SK-N-SH treated with all-trans-retinoic acid at 6 μM for 48 hours (cell line): ENCODE data around the gene HMOX1.

Experiments
- BACH2 ChIP-seq: fragments of 250-450 bp; sonication (Bioruptor Pico); IDR thresholded peaks from 2 replicates; pipeline ENCODE4 v1.9.0; 2021; ENCODE audit warnings: mild to moderate bottlenecking, borderline replicate concordance
- CREB5 ChIP-seq: fragments of 250-450 bp; sonication (Bioruptor Pico); IDR thresholded peaks from 2 replicates; pipeline ENCODE4 v1.5.1; 2020; ENCODE audit warnings: low read depth, mild to moderate bottlenecking, moderate library complexity
- CSRNP3 ChIP-seq: fragments of 250-450 bp; sonication (Bioruptor Pico); IDR thresholded peaks from 2 replicates; pipeline ENCODE4 v1.5.1; 2021; ENCODE audit warnings: mild to moderate bottlenecking, moderate library complexity
- GLIS3 ChIP-seq: fragments of 250-450 bp; sonication (Bioruptor Pico); IDR thresholded peaks from 2 replicates; pipeline ENCODE4 v1.5.0; 2020; ENCODE audit warnings: mild to moderate bottlenecking, moderate library complexity
- ISL1 ChIP-seq: fragments of 250-450 bp; sonication (Bioruptor Pico); IDR thresholded peaks from 2 replicates; pipeline ENCODE4 v2.1.2; 2022; ENCODE audit warnings: mild to moderate bottlenecking, moderate library complexity
- PATZ1 ChIP-seq: fragments of 250-450 bp; sonication (Bioruptor Pico); IDR thresholded peaks from 2 replicates; pipeline ENCODE4 v1.8.0; 2020; ENCODE audit warnings: mild to moderate bottlenecking, moderate library complexity, borderline replicate concordance
- PPARA ChIP-seq: fragments of 250-450 bp; sonication (Bioruptor Pico); IDR thresholded peaks from 2 replicates; pipeline ENCODE4 v1.5.0; 2020; ENCODE audit warnings: mild to moderate bottlenecking, borderline replicate concordance
- RARB ChIP-seq: fragments of 250-450 bp; sonication (Bioruptor Pico); IDR thresholded peaks from 2 replicates; pipeline ENCODE4 v1.8.0; 2021; ENCODE audit warnings: mild to moderate bottlenecking, moderate library complexity
- TCF4 ChIP-seq: fragments of 250-450 bp; sonication (Bioruptor Pico); IDR thresholded peaks from 2 replicates; pipeline ENCODE4 v1.8.0; 2021; ENCODE audit warnings: mild to moderate bottlenecking, moderate library complexity, borderline replicate concordance
- TOX ChIP-seq: fragments of 250-450 bp; sonication (Bioruptor Pico); IDR thresholded peaks from 2 replicates; pipeline ENCODE4 v1.8.0; 2021; ENCODE audit warnings: mild to moderate bottlenecking, moderate library complexity, borderline replicate concordance
- ZC3H10 ChIP-seq: fragments of 250-450 bp; sonication (Bioruptor Pico); IDR thresholded peaks from 2 replicates; pipeline ENCODE4 v1.5.1; 2021; ENCODE audit warnings: mild to moderate bottlenecking, moderate library complexity
- ZFP30 ChIP-seq: fragments of 450-650 bp; formaldehyde crosslinking; IDR thresholded peaks from 2 replicates; pipeline ENCODE4 v1.5.0; 2022; ENCODE audit warnings: mild to moderate bottlenecking, moderate library complexity
- ZNF70 ChIP-seq: fragments of 450-650 bp; formaldehyde crosslinking; IDR thresholded peaks from 2 replicates; pipeline ENCODE4 v1.5.0; 2020; ENCODE audit warnings: mild to moderate bottlenecking, moderate library complexity
- ZNF8 ChIP-seq: fragments of 450-650 bp; formaldehyde crosslinking; IDR thresholded peaks from 2 replicates; pipeline ENCODE4 v1.5.0; 2020; ENCODE audit warnings: mild to moderate bottlenecking, moderate library complexity

GRCh38 chr22:35383679-35384071, 2.8 kb downstream of the HMOX1 start:
- TF ChIP-seq ZNF8 (CRISPR knock-in tag) (no peak), CSRNP3 (no peak), PATZ1 (CRISPR knock-in tag) (no peak), TCF4 (CRISPR knock-in tag) (no peak), PPARA (CRISPR knock-in tag) (no peak), BACH2 (no peak), ZFP30 (CRISPR knock-in tag) (no peak), ZNF70 (no peak), RARB (CRISPR knock-in tag) (no peak), CREB5 (no peak), GLIS3 (no peak), TOX (CRISPR knock-in tag) (no peak), ISL1 (CRISPR knock-in tag) (no peak), ZC3H10 (no peak)
